ENCODE results near the gene CMTR1. TPM values are rescaled to one million over a fixed set of nuclear protein-coding genes. Genes with fewer than 3 reads are reported as not detected.
"Not testable (repeated sequence)": the region's sequence is repeated elsewhere in the genome, so short reads cannot be mapped to it uniquely, and the experiment has no call there.

The CMTR1 gene
- total RNA-seq, 2 donors from 2014 or later: 26.1 to 34.7 TPM

- H3K27me3 ChIP-seq (replicated peaks; ENCODE audit: insufficient read depth): no peaks in the 10 kb centered on the region
- DNase-seq (ENCODE audit: low spot score) (no peak), ATAC-seq (ENCODE audit: insufficient number of reproducible peaks, low FRiP score, low read depth) (no peak)
- peaks cover 15% of the 10 kb centered on the region for H3K36me3 ChIP-seq
- peaks cover 0 to 9% of the 10 kb centered on the region in 2 donors for H3K4me1 ChIP-seq (ENCODE audit: control insufficient read depth in 1 of 2, low read depth in 2 of 2)
- no peak overlapping the region for H3K4me3 ChIP-seq
- TF ChIP-seq CTCF (IDR thresholded peaks at IDR 0.05): no peak
- H3K27ac ChIP-seq: no peak overlapping the region
- no peaks in the 10 kb centered on the region for H3K9me3 ChIP-seq
These were observed 40.2 kb upstream of the CMTR1 start for GRCh38 chr6:37392821-37393220.

GRCh38 chr6:37393381-37393929 lies 39.6 kb upstream of the CMTR1 start:
- ATAC-seq (ENCODE audit: insufficient number of reproducible peaks, low FRiP score, low read depth): no peak
- no peak for DNase-seq (ENCODE audit: low spot score)

GRCh38 chr6:37396571-37397180 lies 36.3 kb upstream of the CMTR1 start:
- Histone ChIP-seq H3K27ac (no peak overlapping the region), H3K4me3 (no peak overlapping the region), H3K4me1 (ENCODE audit: control insufficient read depth in 1 of 2, low read depth in 2 of 2) (peaks cover 0 to 9% of the 10 kb centered on the region in 2 donors), H3K9me3 (no peaks in the 10 kb centered on the region), H3K36me3 (peaks cover 6% of the 10 kb centered on the region), H3K27me3 (replicated peaks; ENCODE audit: insufficient read depth) (no peaks in the 10 kb centered on the region)
- DNase-seq (ENCODE audit: low spot score) (no peak), ATAC-seq (ENCODE audit: insufficient number of reproducible peaks, low FRiP score, low read depth) (no peak)
- TF ChIP-seq CTCF (IDR thresholded peaks at IDR 0.05): no peak

More at GRCh38 chr6:37393381-37393929, 39.6 kb upstream of the CMTR1 start:
- TF ChIP-seq CTCF (IDR thresholded peaks at IDR 0.05): no peak
- Histone ChIP-seq H3K27me3 (replicated peaks; ENCODE audit: insufficient read depth) (no peaks in the 10 kb centered on the region), H3K27ac (no peak overlapping the region), H3K4me1 (ENCODE audit: control insufficient read depth in 1 of 2, low read depth in 2 of 2) (peaks cover 0 to 9% of the 10 kb centered on the region in 2 donors), H3K36me3 (peaks cover 15% of the 10 kb centered on the region), H3K4me3 (no peak overlapping the region), H3K9me3 (no peaks in the 10 kb centered on the region)

- ATAC-seq (ENCODE audit: insufficient number of reproducible peaks, low FRiP score, low read depth) (no peak), DNase-seq (ENCODE audit: low spot score) (no peak)
- no peak for TF ChIP-seq CTCF (IDR thresholded peaks at IDR 0.05)
- no peaks in the 10 kb centered on the region for H3K9me3 ChIP-seq
- no peaks in the 10 kb centered on the region for H3K36me3 ChIP-seq
- H3K27me3 ChIP-seq (replicated peaks; ENCODE audit: insufficient read depth): no peaks in the 10 kb centered on the region
- peaks cover 0 to 9% of the 10 kb centered on the region in 2 donors for H3K4me1 ChIP-seq (ENCODE audit: control insufficient read depth in 1 of 2, low read depth in 2 of 2)
- H3K4me3 ChIP-seq: no peak overlapping the region
- no peak overlapping the region for H3K27ac ChIP-seq
These were observed 33.9 kb upstream of the CMTR1 start for GRCh38 chr6:37399131-37399530.

GRCh38 chr6:37399795-37400490 lies 33.1 kb upstream of the CMTR1 start:
- no peak for TF ChIP-seq CTCF (IDR thresholded peaks at IDR 0.05)
- ATAC-seq (ENCODE audit: insufficient number of reproducible peaks, low FRiP score, low read depth): no peak
- Histone ChIP-seq H3K36me3 (no peaks in the 10 kb centered on the region), H3K4me1 (ENCODE audit: control insufficient read depth in 1 of 2, low read depth in 2 of 2) (peaks cover 0 to 9% of the 10 kb centered on the region in 2 donors), H3K27me3 (replicated peaks; ENCODE audit: insufficient read depth) (no peaks in the 10 kb centered on the region), H3K4me3 (no peak overlapping the region), H3K27ac (no peak overlapping the region), H3K9me3 (no peaks in the 10 kb centered on the region)
- no peak for DNase-seq (ENCODE audit: low spot score)

- peaks cover 4 to 11% of the 10 kb centered on the region in 2 donors for H3K4me1 ChIP-seq (ENCODE audit: control insufficient read depth in 1 of 2, low read depth in 2 of 2)
- H3K4me3 ChIP-seq; H3K27me3 ChIP-seq (replicated peaks; ENCODE audit: insufficient read depth); H3K36me3 ChIP-seq; ATAC-seq (ENCODE audit: insufficient number of reproducible peaks, low FRiP score, low read depth); DNase-seq (ENCODE audit: low spot score); H3K27ac ChIP-seq; H3K9me3 ChIP-seq: not testable (repeated sequence)
These were observed 31.4 kb upstream of the CMTR1 start for GRCh38 chr6:37401658-37402057.

Measured in thoracic aorta (tissue), 2 donors.